Measurements from ENCODE around the gene APLP2.

Gene APLP2

GRCh38 chr11:130066338-130066737 is 3.4 kb upstream of the APLP2 start:
- ATAC-seq, result no peak
- TF ChIP-seq OSR1 (CRISPR knock-in tag; IDR thresholded peaks at IDR 0.05), result no peak
- TF ChIP-seq SNAI2 (CRISPR knock-in tag; IDR thresholded peaks at IDR 0.05), result no peak
- TF ChIP-seq ZNF8 (CRISPR knock-in tag; IDR thresholded peaks at IDR 0.05), result no peak
- TF ChIP-seq PPARA (CRISPR knock-in tag; IDR thresholded peaks at IDR 0.05; ENCODE audit: borderline replicate concordance), result no peak
- no peak for TF ChIP-seq CSRNP3 (CRISPR knock-in tag; IDR thresholded peaks at IDR 0.05)
- TF ChIP-seq ZNF565 (CRISPR knock-in tag; conservative IDR thresholded peaks at IDR 0.05; ENCODE audit: low read depth), result no peak
- TF ChIP-seq ZFP30 (CRISPR knock-in tag; IDR thresholded peaks at IDR 0.05), result no peak
- TF ChIP-seq BACH2 (CRISPR knock-in tag; IDR thresholded peaks at IDR 0.05; ENCODE audit: borderline replicate concordance), result no peak
- TF ChIP-seq CREB5 (CRISPR knock-in tag; IDR thresholded peaks at IDR 0.05; ENCODE audit: low read depth), result no peak
- TF ChIP-seq POU6F1 (CRISPR knock-in tag; IDR thresholded peaks at IDR 0.05; ENCODE audit: borderline replicate concordance, low read depth), result no peak

DNA sequence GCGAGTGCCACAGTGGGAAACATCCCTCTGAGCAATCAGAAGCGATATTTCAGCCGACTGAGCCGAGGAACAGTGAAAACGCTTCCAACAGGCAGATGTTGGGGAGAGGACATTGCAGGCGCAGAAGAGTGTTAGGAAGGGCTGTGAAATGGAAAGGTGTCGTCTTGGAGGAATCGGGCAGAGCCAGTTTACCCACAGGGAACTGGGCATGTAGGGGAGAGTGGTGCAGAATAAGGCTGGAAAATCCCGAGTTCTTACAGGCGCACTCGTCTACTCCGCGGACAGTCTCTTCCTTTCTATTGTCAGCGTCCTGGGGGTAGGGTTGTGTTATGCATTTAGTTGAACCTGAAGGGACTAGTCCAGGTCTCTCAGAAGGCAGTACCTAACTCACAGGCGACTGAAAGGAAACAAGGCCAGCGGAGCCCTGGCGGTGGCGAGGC is 1.1 kb upstream of the APLP2 start:
- no peak for ATAC-seq
- no peak for TF ChIP-seq ZFP30 (CRISPR knock-in tag; IDR thresholded peaks at IDR 0.05)
- TF ChIP-seq RARB (CRISPR knock-in tag; IDR thresholded peaks at IDR 0.05), result no peak
- no peak for TF ChIP-seq ZNF565 (CRISPR knock-in tag; conservative IDR thresholded peaks at IDR 0.05; ENCODE audit: low read depth)
- no peak for TF ChIP-seq OSR1 (CRISPR knock-in tag; IDR thresholded peaks at IDR 0.05)
- no peak for TF ChIP-seq POU6F1 (CRISPR knock-in tag; IDR thresholded peaks at IDR 0.05; ENCODE audit: borderline replicate concordance, low read depth)
- no peak for TF ChIP-seq BACH2 (CRISPR knock-in tag; IDR thresholded peaks at IDR 0.05; ENCODE audit: borderline replicate concordance)
- no peak for TF ChIP-seq ZFP3 (CRISPR knock-in tag; IDR thresholded peaks at IDR 0.05)
- TF ChIP-seq CSDC2 (CRISPR knock-in tag; IDR thresholded peaks at IDR 0.05), result no peak
- no peak for TF ChIP-seq CSRNP3 (CRISPR knock-in tag; IDR thresholded peaks at IDR 0.05)

DNA sequence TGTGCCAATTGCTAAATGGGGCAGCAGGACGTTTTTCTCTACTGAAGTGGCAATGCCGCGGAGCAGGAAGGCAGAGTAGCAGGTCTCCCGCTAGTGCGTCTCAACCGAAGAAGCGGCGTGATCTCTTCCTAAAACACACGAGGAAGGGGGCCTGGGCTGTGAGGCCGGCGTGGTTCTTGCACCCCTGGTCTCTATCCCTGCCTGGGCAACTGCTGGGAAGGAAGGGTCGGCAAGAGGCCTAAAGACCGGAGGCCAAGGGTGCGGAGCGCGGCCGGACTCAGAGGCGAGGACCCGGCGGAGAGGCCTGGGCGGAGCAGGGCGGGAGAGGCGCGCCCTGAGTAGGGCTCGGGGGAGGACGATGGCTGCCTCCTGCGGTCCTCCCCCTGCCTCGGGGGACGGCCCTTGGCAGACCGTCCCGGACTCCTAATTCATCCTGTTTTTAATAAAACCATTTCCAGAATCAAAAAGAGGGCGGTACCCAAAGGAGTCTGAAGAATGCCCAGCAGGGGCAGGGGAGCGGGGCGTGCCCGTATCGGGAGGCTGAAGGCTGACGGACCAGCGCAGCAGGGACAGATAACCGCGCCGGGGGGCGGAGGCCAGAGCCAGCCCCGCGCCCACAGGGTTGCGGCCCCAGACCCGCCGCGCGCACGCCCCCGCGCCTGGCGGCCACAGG is 572 bp upstream of the APLP2 start:
- ATAC-seq, result peak; percentile 83
- TF ChIP-seq SNAI2 (CRISPR knock-in tag; IDR thresholded peaks at IDR 0.05), result no peak
- TF ChIP-seq, protein P1, sequence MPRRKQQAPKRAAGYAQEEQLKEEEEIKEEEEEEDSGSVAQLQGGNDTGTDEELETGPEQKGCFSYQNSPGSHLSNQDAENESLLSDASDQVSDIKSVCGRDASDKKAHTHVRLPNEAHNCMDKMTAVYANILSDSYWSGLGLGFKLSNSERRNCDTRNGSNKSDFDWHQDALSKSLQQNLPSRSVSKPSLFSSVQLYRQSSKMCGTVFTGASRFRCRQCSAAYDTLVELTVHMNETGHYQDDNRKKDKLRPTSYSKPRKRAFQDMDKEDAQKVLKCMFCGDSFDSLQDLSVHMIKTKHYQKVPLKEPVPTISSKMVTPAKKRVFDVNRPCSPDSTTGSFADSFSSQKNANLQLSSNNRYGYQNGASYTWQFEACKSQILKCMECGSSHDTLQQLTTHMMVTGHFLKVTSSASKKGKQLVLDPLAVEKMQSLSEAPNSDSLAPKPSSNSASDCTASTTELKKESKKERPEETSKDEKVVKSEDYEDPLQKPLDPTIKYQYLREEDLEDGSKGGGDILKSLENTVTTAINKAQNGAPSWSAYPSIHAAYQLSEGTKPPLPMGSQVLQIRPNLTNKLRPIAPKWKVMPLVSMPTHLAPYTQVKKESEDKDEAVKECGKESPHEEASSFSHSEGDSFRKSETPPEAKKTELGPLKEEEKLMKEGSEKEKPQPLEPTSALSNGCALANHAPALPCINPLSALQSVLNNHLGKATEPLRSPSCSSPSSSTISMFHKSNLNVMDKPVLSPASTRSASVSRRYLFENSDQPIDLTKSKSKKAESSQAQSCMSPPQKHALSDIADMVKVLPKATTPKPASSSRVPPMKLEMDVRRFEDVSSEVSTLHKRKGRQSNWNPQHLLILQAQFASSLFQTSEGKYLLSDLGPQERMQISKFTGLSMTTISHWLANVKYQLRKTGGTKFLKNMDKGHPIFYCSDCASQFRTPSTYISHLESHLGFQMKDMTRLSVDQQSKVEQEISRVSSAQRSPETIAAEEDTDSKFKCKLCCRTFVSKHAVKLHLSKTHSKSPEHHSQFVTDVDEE (CRISPR knock-in tag; IDR thresholded peaks at IDR 0.05), result 0 out of 2 replicates have a peak, but pooled peaks have one; percentile 14

Measured in SK-N-SH treated with all-trans-retinoic acid at 6 μM for 48 hours (cell line).